Fibroblast of lung (primary cell): ENCODE results near the gene POU2F2. TPM values are rescaled to one million over a fixed set of nuclear protein-coding genes. Genes with fewer than 3 reads are reported as not detected.

Experiments
- DNase-seq, 2 donors: peaks; one replicate each; pipeline versions ENCODE4 v3.0.0 to v3.0.0-alpha.2; 2010; ENCODE audit warnings: low read depth in 2 of 2
- H2AFZ ChIP-seq: 2 replicates; pipeline ENCODE4 v1.5.1; 2012; ENCODE audit warnings: low read length, control low read depth, inconsistent platforms
- H3K27ac ChIP-seq: 2 replicates; pipeline ENCODE4 v1.5.1; 2011; ENCODE audit warnings: low read length, control low read depth; ENCODE audit not compliant: insufficient read depth
- H3K27me3 ChIP-seq: 2 replicates; pipeline ENCODE4 v1.5.1; 2011; ENCODE audit warnings: mild to moderate bottlenecking, low read length; ENCODE audit not compliant: control insufficient read depth, insufficient read depth
- H3K36me3 ChIP-seq: 2 replicates; pipeline ENCODE4 v1.5.1; 2011; ENCODE audit warnings: low read length; ENCODE audit not compliant: control insufficient read depth, insufficient read depth
- H3K4me1 ChIP-seq: 2 replicates; pipeline ENCODE4 v1.5.1; 2011; ENCODE audit warnings: low read length; ENCODE audit not compliant: control insufficient read depth, insufficient read depth; ENCODE audit errors: extremely low read depth
- H3K4me2 ChIP-seq: 2 replicates; pipeline ENCODE4 v1.5.1; 2011; ENCODE audit warnings: low read length, control low read depth; ENCODE audit not compliant: insufficient read depth; ENCODE audit errors: extremely low read depth
- H3K4me3 ChIP-seq, 4 experiments: fragments of 200-600 bp in 1 of 4; sonication (generic) in 1 of 4; replicated peaks in 1 of 4; 2 replicates each; pipeline ENCODE4 v1.5.1; 2011 to 2016; ENCODE audit warnings: low read length in 4 of 4, low read depth in 3 of 4, mild to moderate bottlenecking in 3 of 4, control low read depth in 2 of 4, inconsistent platforms in 1 of 4, mixed read lengths in 1 of 4; ENCODE audit not compliant: insufficient read depth in 1 of 4; ENCODE audit errors: control extremely low read depth in 1 of 4
- H3K79me2 ChIP-seq: 2 replicates; pipeline ENCODE4 v1.5.1; 2012; ENCODE audit warnings: mild to moderate bottlenecking, low read length, inconsistent platforms; ENCODE audit not compliant: control insufficient read depth, insufficient read depth
- H3K9ac ChIP-seq: 2 replicates; pipeline ENCODE4 v1.5.1; 2011; ENCODE audit warnings: mild to moderate bottlenecking, low read length, control low read depth; ENCODE audit not compliant: insufficient read depth
- H3K9me3 ChIP-seq: 2 replicates; pipeline ENCODE4 v1.5.1; 2012; ENCODE audit warnings: low read depth, low read length; ENCODE audit not compliant: control insufficient read depth, insufficient read depth
- H4K20me1 ChIP-seq: 2 replicates; pipeline ENCODE4 v1.5.1; 2011; ENCODE audit warnings: low read length; ENCODE audit not compliant: control insufficient read depth, insufficient read depth; ENCODE audit errors: extremely low read depth
- EZH2 ChIP-seq: IDR thresholded peaks from 2 replicates; pipeline ENCODE4 v1.5.1; 2012; ENCODE audit warnings: low read length, control low read depth, mild to moderate bottlenecking; ENCODE audit errors: missing control alignments
- polyA plus RNA-seq, 2 donors: library from polyadenylated mRNA; depleted of rRNA in 1 of 2; stranded (reverse) in 1 of 2; unstranded in 1 of 2; fragments of >200 nt; gene quantifications; 2 replicates each; pipeline ENCODE4 v1.2.1, GENCODE V29; 2011 to 2012; ENCODE audit warnings: missing spikeins in 1 of 2
- total RNA-seq: library from RNA; depleted of rRNA; stranded (reverse); fragments of >200 nt; gene quantifications from 2 replicates; pipeline ENCODE4 v1.2.1, GENCODE V29; 2014
- TF ChIP-seq, protein P1 (sequence below), 2 donors: IDR thresholded peaks in 1 of 2; conservative IDR thresholded peaks in 1 of 2; 1 replicate in 1 of 2; 2 replicates in 1 of 2; pipeline ENCODE4 v1.5.1; 2011 to 2012; ENCODE audit warnings: low read length in 2 of 2, control low read depth in 1 of 2, inconsistent platforms in 1 of 2, low read depth in 1 of 2, mild to moderate bottlenecking in 1 of 2

Gene POU2F2
- total and polyA plus RNA-seq, 2 donors (not counting 1 experiment from before 2014, with no cell fraction given) = 0.17 to 0.31 TPM

GRCh38 chr19:42086770-42087550 lies 45.3 kb downstream of the POU2F2 start:
- H3K4me3 ChIP-seq = no peak overlapping the region
- no peaks in the 10 kb centered on the region for H3K27me3 ChIP-seq
- H3K79me2 ChIP-seq = no peaks in the 10 kb centered on the region
- H4K20me1 ChIP-seq = no peaks in the 10 kb centered on the region
- no peak overlapping the region for H3K9ac ChIP-seq
- H3K27ac ChIP-seq = no peak overlapping the region
- H2AFZ ChIP-seq = no peak overlapping the region
- TF ChIP-seq EZH2 = no peak
- TF ChIP-seq, protein P1, sequence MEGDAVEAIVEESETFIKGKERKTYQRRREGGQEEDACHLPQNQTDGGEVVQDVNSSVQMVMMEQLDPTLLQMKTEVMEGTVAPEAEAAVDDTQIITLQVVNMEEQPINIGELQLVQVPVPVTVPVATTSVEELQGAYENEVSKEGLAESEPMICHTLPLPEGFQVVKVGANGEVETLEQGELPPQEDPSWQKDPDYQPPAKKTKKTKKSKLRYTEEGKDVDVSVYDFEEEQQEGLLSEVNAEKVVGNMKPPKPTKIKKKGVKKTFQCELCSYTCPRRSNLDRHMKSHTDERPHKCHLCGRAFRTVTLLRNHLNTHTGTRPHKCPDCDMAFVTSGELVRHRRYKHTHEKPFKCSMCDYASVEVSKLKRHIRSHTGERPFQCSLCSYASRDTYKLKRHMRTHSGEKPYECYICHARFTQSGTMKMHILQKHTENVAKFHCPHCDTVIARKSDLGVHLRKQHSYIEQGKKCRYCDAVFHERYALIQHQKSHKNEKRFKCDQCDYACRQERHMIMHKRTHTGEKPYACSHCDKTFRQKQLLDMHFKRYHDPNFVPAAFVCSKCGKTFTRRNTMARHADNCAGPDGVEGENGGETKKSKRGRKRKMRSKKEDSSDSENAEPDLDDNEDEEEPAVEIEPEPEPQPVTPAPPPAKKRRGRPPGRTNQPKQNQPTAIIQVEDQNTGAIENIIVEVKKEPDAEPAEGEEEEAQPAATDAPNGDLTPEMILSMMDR (conservative IDR thresholded peaks at IDR 0.05 in 1 of 2, IDR thresholded peaks at IDR 0.05 in 1 of 2; ENCODE audit: low read depth in 1 of 2, low read length in 2 of 2) = no peak
- peaks cover 9% of the 10 kb centered on the region for H3K4me1 ChIP-seq
- DNase-seq = peak in 1 of 2 donors; percentile 35
- no peaks in the 10 kb centered on the region for H3K9me3 ChIP-seq
- peaks cover 2% of the 10 kb centered on the region for H3K36me3 ChIP-seq
- no peak overlapping the region for H3K4me2 ChIP-seq

- H3K36me3 ChIP-seq = peaks cover 5% of the 10 kb centered on the region
- no peak overlapping the region for H3K4me3 ChIP-seq
- no peaks in the 10 kb centered on the region for H3K79me2 ChIP-seq
- H3K9me3 ChIP-seq = no peaks in the 10 kb centered on the region
- no peak overlapping the region for H3K27ac ChIP-seq
- TF ChIP-seq EZH2 = no peak
- TF ChIP-seq, protein P1 (conservative IDR thresholded peaks at IDR 0.05 in 1 of 2, IDR thresholded peaks at IDR 0.05 in 1 of 2; ENCODE audit: low read depth in 1 of 2, low read length in 2 of 2) = no peak
- H3K4me1 ChIP-seq = peaks cover 5% of the 10 kb centered on the region
- no peaks in the 10 kb centered on the region for H4K20me1 ChIP-seq
- DNase-seq = no peak
- H3K27me3 ChIP-seq = no peaks in the 10 kb centered on the region
- H2AFZ ChIP-seq = no peak overlapping the region
- no peak overlapping the region for H3K4me2 ChIP-seq
- H3K9ac ChIP-seq = no peak overlapping the region
These were observed 46.0 kb downstream of the POU2F2 start for GRCh38 chr19:42086188-42086736.

DNA sequence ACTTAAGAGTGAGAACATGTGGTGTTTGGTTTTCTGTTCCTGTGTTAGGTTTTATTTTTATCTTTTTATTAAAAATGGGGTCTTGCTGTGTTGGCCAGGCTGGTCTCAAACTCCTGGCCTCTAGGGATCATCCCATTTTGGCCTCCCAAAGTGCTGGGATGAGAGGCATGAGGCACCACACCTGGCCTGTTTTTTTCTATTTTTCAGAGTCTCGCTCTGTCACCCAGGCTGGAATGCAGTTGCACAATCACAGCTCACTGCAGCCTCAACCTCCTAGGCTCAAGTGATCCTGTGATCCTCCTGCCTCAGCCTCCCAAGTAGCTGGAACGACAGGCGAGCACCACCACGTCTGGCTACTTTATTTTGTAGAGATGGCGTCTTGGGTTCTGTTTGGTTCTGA lies 48.7 kb downstream of the POU2F2 start:
- H3K4me2 ChIP-seq = no peak overlapping the region
- H3K79me2 ChIP-seq = peaks cover 20% of the 10 kb centered on the region
- no peak overlapping the region for H3K27ac ChIP-seq
- H4K20me1 ChIP-seq = peaks cover 1% of the 10 kb centered on the region
- no peak overlapping the region for H3K4me3 ChIP-seq
- H3K4me1 ChIP-seq = peaks cover under 1% of the 10 kb centered on the region
- H3K9ac ChIP-seq = no peak overlapping the region
- DNase-seq = no peak
- TF ChIP-seq, protein P1 (conservative IDR thresholded peaks at IDR 0.05 in 1 of 2, IDR thresholded peaks at IDR 0.05 in 1 of 2; ENCODE audit: low read depth in 1 of 2, low read length in 2 of 2) = no peak
- TF ChIP-seq EZH2 = no peak
- H2AFZ ChIP-seq = no peak overlapping the region
- H3K9me3 ChIP-seq = no peaks in the 10 kb centered on the region
- peaks cover 28% of the 10 kb centered on the region for H3K36me3 ChIP-seq
- no peaks in the 10 kb centered on the region for H3K27me3 ChIP-seq
